Measurements from ENCODE around the gene TRMT2A.

The TRMT2A gene

GRCh38 chr22:20099099-20099711 lies 17.8 kb downstream of the TRMT2A start:
- FAIRE-seq: no peak

- FAIRE-seq: no peak
Observed at GRCh38 chr22:20096574-20097420, 20.2 kb downstream of the TRMT2A start.

- no peak for FAIRE-seq
Observed at GRCh38 chr22:20095521-20095920, 21.5 kb downstream of the TRMT2A start.

- no peak for FAIRE-seq
Observed at GRCh38 chr22:20094197-20094807, 22.7 kb downstream of the TRMT2A start.

GRCh38 chr22:20093418-20094196 lies 23.4 kb downstream of the TRMT2A start:
- FAIRE-seq: no peak

- no peak for FAIRE-seq
Observed at GRCh38 chr22:20092477-20092854, 24.6 kb downstream of the TRMT2A start.

- FAIRE-seq: no peak
Observed at GRCh38 chr22:20091690-20092476, 25.1 kb downstream of the TRMT2A start.

GRCh38 chr22:20090730-20091240 lies 26.2 kb downstream of the TRMT2A start:
- no peak for FAIRE-seq

GRCh38 chr22:20089977-20090729 lies 26.9 kb downstream of the TRMT2A start:
- no peak for FAIRE-seq

- no peak for FAIRE-seq
Observed at GRCh38 chr22:20089226-20089976, 27.6 kb downstream of the TRMT2A start.

GRCh38 chr22:20088263-20088648 lies 28.8 kb downstream of the TRMT2A start:
- FAIRE-seq: no peak

GRCh38 chr22:20087319-20088262 lies 29.4 kb downstream of the TRMT2A start:
- FAIRE-seq: no peak

GRCh38 chr22:20086763-20087162 lies 30.3 kb downstream of the TRMT2A start:
- FAIRE-seq: no peak

GRCh38 chr22:20086101-20086599 lies 30.9 kb downstream of the TRMT2A start:
- FAIRE-seq: no peak

GRCh38 chr22:20085651-20086050 lies 31.4 kb downstream of the TRMT2A start:
- FAIRE-seq: no peak

GRCh38 chr22:20084547-20085413 lies 32.2 kb downstream of the TRMT2A start:
- no peak for FAIRE-seq

GRCh38 chr22:20083891-20084546 lies 33.0 kb downstream of the TRMT2A start:
- FAIRE-seq: no peak

Data from TTC549 (cell line).